NCI-H187 treated with DMSO at 0.1 percent for 48 hours (cell line): ENCODE results near the gene CLEC16A.
A peak's percentile ranks its signal among the peaks of the same experiment; 100 is the strongest.
"Not testable (repeated sequence)": the region's sequence is repeated elsewhere in the genome, so short reads cannot be mapped to it uniquely, and the experiment has no call there.

Experiments
- DNase-seq: peaks from one replicate; lab custom pipeline; 2025; lab: John Stamatoyannopoulos, UW

CLEC16A gene

DNA sequence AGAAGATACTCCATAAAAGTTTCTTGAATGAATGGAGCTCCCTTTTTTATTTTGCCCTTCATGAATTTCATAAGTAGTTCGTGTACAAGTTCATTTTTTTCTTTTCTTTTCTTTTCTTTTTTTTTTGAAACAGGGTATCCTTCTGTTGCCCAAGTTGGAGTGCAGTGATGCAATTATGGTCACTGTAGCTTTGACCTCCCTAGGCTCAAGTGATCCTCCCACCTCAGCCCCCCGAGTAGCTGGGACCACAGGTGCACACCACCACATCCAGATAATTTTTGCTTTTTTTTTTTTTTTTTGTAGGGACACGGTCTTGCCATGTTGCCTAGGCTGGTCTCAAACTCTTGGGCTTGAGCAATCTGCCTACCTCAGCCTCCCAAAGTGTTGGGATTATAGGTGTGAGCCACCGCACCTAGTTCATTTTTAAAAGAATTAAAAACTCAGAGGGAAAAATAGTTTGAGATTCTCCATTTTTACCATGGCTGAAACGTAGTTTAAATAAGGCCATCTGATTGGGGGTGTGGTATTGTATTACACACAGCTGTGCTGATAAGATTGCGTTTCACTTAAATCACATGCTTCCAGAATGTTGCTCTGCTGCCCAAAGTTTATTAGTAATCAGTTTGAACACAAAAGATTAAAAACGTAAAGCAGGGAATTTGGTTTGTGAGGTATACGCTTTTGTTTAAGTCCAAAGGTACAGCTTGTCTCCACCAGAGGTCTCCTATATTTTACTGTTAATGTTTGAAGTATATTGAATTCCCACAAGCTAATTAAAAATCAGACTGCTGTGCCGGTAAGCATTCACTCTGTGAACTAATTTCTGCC lies 157.5 kb downstream of the CLEC16A start:
- no peak for DNase-seq

DNA sequence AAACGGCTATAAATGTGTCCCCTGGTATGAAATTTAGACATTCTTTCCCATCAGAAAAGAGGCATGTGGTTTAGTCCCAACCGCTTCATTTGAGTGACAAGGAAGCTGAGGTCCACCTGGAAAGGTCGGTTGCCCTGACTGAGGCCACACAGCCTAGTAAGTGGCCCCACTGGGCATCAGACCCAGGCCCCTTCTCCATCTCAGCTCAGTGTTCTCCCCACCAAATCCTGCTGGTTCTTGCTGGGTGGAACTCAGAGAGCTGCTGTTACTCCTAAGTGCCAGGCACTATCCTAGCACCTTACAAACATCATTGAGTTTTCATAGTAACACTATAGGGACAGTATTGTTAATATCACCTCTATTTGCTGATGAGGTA lies 158.1 kb downstream of the CLEC16A start:
- no peak for DNase-seq

GRCh38 chr16:11103301-11103700 lies 158.9 kb downstream of the CLEC16A start:
- not testable (repeated sequence) for DNase-seq

DNA sequence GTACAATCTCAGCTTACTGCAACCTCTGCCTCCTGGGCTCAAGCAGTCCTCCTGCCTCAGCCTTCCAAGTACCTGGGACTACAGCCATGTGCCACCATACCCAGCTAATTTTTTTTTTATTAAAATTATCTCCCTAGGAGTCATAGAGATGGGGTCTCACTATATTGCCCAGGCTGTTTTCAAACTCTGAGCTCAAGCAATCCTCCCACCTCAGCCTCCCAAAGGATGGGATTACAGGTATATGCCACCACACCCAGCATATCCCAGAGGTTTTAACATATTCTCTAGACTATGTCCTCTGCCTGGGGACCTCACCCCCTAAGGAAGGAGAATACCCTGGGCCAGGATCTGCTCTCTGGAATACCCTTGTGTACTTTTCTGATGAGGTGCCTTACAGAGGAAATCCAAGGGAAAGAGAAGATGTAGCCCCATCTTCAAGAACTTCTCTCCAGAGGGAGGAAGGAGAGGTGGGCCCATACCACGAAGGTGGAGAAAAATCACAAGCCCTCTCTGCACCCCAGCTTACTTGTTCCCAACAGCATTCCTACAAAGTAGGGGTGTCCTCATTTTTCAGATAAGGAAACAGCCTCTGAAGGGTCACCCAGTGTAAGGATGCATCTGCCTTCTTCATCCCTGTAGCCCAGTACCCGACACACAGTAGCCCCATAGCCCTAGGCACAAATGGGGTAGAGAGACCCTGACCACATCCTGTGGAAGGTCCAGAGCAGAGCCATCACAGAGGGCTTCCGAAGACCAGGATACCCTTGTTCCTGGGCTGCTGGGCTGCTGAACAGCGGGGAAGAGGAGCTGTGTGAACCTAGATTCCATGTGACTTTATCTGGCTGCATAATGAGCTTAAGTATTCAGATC lies 160.0 kb downstream of the CLEC16A start:
- no peak for DNase-seq

DNA sequence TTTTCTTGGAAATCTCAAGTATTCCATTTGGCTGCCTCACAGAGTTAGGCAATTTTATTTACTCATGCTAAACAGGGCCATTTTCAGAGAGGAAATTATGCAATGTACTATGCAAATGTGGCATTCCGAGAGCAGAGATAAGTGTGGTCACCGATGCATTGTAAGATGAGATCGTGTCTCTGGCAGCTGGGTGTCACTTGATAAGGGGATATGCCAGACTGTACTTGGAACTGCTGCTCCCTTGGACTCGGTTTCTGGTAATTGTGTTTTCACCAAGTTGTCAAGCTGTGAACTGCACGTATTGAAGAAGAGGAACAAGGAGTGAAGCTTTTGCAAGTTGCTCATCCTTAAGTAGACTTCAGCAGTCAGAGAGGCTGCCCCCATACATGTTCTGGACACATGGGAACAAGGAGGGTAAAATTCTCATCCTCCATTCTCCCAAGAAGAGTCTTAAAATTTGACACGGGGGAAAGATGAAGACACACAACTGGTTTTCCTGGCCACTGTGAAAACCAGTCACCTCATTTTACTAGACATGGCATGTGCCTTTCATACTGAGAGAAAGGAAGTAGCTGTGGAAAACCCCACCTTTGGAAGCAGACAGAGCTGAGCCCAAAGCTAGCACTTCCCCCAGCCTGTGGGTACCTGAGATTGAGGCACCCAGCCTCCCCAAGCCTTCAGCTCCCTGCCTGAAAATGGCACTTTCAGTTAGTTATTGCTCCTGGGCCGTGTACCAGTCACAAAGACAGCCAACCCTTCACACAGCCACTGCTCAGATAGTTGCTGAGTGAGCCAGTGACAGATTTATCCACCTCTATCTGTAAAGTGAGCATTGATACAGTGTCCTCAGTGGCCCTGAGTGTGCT lies 160.9 kb downstream of the CLEC16A start:
- peak; percentile 10 for DNase-seq

DNA sequence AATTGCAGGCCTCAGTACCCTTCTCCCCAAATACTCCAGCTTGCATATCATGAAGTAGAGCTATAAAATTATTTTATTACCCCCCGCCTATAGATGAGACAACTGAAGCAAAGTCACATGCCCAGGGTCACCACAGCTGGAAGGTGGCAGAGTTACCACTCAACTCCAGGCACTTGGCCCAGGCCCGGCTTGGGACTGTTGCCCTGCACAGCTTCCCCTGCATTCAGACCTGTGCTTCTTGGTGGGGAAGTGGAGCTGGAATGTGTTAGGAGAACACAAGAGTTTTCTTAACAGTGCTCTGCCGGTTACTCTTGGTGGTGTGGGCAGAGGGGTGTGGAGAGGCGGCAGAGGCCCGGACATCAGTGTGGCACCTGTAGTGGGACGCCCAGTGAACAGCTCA lies 162.4 kb downstream of the CLEC16A start:
- no peak for DNase-seq

DNA sequence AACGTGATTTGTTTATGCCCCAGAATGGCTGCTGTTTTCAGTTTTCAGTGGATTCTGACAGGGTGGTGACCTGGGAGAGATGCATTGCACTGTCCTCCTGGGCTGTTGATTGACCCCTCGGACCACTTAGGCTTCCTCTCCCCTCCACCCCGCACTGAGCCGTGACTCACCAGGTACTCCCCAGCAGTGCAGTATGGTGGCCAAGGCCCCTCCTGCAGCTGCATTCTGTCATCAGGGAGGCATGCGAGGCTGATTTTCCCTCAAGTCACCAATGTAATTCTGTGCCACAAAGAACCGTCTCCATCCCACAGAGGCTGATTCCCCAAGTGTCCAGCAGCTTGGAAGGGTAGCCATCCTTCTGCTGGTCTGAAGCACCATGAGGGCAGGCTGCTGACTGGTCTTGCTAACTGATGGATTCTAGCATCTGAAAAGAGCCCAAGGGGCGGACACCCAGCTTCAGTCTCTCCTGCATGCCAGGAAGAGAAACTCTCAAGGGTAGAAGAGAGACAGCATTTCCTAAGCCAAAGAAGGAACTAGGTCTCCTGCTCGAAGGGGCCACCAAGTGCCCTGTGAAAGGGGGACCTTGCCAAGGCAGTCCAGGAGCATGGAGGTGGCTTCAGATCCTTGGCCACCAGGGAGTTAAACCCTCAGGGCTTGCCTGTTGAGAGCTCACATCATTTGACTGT lies 163.6 kb downstream of the CLEC16A start:
- no peak for DNase-seq

DNA sequence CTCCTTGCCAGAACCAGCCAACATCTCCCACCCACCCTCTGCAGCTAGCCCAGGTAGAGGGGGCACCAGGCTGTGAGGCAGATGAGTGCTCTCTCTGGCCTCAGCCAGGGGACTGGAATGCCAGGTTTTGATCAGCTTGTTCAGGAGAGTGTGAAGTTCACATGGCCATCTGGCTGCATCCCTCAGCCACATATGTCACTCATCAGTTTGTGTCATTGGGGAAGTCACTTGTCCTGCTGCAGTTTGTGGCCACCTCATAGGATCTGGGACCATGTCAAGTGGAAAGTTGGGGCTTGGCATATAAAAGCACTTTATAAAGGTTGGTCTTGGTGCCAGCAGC lies 164.1 kb downstream of the CLEC16A start:
- DNase-seq = no peak

- DNase-seq = no peak
Observed at GRCh38 chr16:11109566-11109965, 165.2 kb downstream of the CLEC16A start.

DNA sequence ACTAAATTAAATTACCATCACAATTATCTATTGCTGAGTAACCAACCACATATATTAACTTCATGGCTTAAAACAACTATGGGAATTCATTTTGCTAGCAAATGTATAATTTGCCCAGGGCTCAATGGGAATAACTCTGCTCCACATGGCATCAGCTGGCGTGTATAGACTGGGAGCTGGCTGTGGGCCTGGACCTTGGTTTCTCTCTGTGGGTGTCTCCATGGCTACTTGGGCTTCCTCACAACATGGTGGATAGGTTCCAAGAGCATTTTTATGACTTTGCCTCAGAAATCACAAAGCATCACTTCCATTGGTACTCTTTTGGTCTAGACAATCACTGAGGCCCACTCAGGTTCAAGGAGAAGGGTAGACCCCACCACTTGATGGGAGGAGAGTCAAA lies 166.8 kb downstream of the CLEC16A start:
- DNase-seq = no peak

DNA sequence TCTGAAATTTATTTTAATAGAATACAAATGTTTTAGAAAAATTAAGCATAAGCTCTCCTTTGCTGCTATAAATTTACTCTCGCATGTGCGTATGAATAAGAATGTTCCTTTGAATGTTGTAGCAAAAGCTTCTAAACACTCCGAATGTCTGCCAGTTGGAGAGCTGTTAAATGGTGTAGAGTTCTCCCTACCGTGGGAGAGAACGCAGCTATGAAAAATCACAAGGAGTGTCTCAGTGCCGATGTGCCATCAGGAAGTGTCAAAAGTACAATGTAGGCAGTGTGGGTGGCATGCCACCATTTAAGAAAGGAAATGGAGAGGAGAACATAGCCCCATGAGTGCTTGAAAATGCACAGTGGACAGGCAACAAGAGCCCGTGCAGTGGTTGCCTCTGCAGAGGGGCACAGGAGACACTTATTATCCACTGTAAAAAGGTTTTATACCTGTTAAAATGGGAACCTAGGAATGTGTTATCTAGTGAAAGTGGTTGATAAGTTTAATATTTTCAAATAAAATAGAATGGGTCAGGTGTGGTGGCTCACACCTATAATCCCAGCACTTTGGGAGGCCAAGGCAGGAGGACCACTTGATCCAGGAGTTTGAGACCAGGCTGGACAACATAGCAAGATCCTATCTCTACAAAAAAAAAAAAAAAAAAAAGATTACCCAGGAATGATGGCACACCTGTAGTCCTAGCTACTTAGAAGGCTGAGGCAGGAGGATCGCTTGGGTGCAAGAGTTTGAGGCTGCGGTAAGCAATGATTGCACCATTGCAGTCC lies 167.7 kb downstream of the CLEC16A start:
- no peak for DNase-seq

- peak; percentile 26 for DNase-seq
Observed at GRCh38 chr16:11112723-11113348, 168.5 kb downstream of the CLEC16A start.

DNA sequence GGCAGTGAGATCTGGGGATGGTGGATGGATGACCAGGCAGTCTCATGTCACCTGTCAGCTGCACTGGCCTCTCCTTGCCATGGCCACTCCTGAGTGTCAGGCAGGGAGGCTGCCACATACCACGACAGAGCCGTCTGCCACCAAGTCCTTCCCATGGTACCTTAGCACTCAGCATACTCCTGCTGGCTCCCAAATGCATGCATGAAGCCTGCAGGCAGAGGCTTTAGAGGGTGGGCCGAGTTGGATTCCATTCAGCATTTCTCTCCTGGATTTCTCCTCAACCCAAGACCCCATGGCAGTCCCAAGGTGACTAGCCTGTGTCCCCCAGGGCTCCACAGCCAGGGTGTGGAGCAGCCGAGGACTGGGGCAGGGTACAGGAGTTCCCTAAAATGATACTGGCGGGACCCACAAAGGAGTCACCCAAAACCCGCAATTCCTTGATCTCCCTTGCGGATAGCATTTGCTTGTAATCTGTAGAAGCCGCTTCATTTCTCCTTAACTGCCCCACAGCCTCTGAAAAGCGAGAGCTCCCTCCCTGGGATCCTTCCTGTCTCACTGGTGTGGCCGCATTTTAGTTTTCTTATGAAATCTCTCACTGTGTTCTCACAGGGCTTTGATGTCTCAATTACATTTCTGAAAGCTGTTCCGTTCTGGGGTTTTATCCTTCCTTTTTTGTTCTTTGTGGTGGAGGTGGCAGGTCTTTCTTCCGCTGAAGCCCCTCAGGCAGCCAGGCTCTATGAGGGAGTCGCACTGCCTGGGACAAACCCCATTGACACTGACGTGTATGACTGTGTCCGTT lies 170.2 kb downstream of the CLEC16A start:
- no peak for DNase-seq

- no peak for DNase-seq
Observed at GRCh38 chr16:11117576-11118211, 173.3 kb downstream of the CLEC16A start.

GRCh38 chr16:11118479-11118878 lies 174.1 kb downstream of the CLEC16A start:
- DNase-seq = no peak

- no peak for DNase-seq
Observed at GRCh38 chr16:11121083-11121608, 176.8 kb downstream of the CLEC16A start.

DNA sequence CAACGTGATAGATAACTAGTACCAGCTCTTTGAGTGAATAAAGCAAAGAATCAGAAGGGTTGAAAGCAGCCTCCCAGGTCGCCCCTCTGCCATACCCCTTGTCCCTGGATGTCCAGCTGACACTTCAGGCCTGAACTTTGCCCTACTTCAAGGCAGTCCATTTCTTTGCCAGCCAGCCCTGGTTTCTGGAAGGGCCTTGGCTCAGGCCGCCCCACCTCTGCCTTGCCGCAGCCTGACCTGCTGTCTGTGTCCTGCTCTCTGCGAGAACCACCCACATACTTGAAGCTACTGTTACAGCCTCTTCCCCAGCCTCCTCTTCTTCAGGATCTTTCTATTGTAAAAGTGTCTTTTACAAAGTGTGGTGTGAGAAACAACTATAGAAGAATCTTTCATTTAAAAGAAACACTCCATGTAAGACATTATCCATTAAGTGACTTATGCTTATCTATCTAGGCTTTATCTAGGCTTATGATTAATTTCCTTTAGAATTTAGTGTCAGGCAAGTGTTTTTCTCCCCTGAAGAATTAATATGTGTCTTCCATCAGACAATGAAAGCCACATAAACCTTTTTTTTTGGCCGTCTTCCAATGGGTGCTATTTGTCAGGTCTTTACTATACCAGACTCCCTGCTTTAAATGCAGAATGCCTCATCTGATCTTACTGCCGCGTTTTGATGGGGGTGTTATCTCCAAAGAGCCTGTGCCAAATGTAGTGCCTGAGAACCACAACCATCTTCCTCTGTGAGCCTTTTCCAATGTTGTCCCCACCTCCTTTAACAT lies 177.7 kb downstream of the CLEC16A start:
- no peak for DNase-seq

- no peak for DNase-seq
Observed at GRCh38 chr16:11123666-11124065, 179.3 kb downstream of the CLEC16A start.
